BE2C (cell line): ENCODE measurements around the gene ZNF618.

ENCODE experiments used
- DNase-seq: peaks from one replicate; pipeline ENCODE4 v3.0.0-alpha.2; 2020
- H3K27me3 ChIP-seq: fragments of 250-450 bp; sonication (Bioruptor Pico); 2 replicates; pipeline ENCODE4 v1.5.1; 2020; ENCODE audit warnings: mild to moderate bottlenecking
- H3K36me3 ChIP-seq: fragments of 250-450 bp; sonication (Bioruptor Pico); 2 replicates; pipeline ENCODE4 v1.5.1; 2020; ENCODE audit warnings: mild to moderate bottlenecking
- H3K4me1 ChIP-seq: fragments of 250-450 bp; sonication (Bioruptor Pico); 2 replicates; pipeline ENCODE4 v1.5.1; 2020
- H3K4me3 ChIP-seq: 2 replicates; pipeline ENCODE4 v1.5.1; 2011; ENCODE audit warnings: low read depth, low read length
- H3K9me3 ChIP-seq: fragments of 250-450 bp; sonication (Bioruptor Pico); 2 replicates; pipeline ENCODE4 v1.5.1; 2020
- CTCF ChIP-seq: IDR thresholded peaks from 2 replicates; pipeline ENCODE4 v1.5.1; 2012; ENCODE audit warnings: mild to moderate bottlenecking, low read depth, low read length

The ZNF618 gene

GRCh38 chr9:113976915-113977314 is 100.8 kb downstream of the ZNF618 start:
- DNase-seq = no peak
- H3K4me3 ChIP-seq = no peak overlapping the region
- peaks cover 8% of the 10 kb centered on the region for H3K36me3 ChIP-seq
- H3K27me3 ChIP-seq = no peaks in the 10 kb centered on the region
- peaks cover 26% of the 10 kb centered on the region for H3K4me1 ChIP-seq
- no peaks in the 10 kb centered on the region for H3K9me3 ChIP-seq
- TF ChIP-seq CTCF = no peak

- Histone ChIP-seq H3K4me1 (peaks cover 25% of the 10 kb centered on the region), H3K9me3 (no peaks in the 10 kb centered on the region), H3K27me3 (no peaks in the 10 kb centered on the region), H3K4me3 (no peak overlapping the region; the same call in 1 of the 2 replicates), H3K36me3 (peaks cover 8% of the 10 kb centered on the region)
- TF ChIP-seq CTCF = no peak
- DNase-seq = peak; percentile 82
Measured at GRCh38 chr9:113978725-113979342, 102.7 kb downstream of the ZNF618 start.

GRCh38 chr9:113979343-113980127 is 103.4 kb downstream of the ZNF618 start:
- peaks cover 12% of the 10 kb centered on the region for H3K36me3 ChIP-seq
- no peaks in the 10 kb centered on the region for H3K27me3 ChIP-seq
- DNase-seq = no peak

GRCh38 chr9:113984639-113985380 is 108.7 kb downstream of the ZNF618 start:
- DNase-seq = no peak
- Histone ChIP-seq H3K4me1 (peaks cover 22% of the 10 kb centered on the region), H3K4me3 (no peak overlapping the region), H3K36me3 (peaks cover 36% of the 10 kb centered on the region), H3K9me3 (no peaks in the 10 kb centered on the region), H3K27me3 (no peaks in the 10 kb centered on the region)
- TF ChIP-seq CTCF = no peak

More at GRCh38 chr9:113979343-113980127, 103.4 kb downstream of the ZNF618 start:
- peaks cover 22% of the 10 kb centered on the region for H3K4me1 ChIP-seq
- H3K9me3 ChIP-seq = no peaks in the 10 kb centered on the region
- TF ChIP-seq CTCF = no peak
- H3K4me3 ChIP-seq = no peak overlapping the region; the same call in 1 of the 2 replicates

- Histone ChIP-seq H3K9me3 (no peaks in the 10 kb centered on the region), H3K36me3 (peaks cover 42% of the 10 kb centered on the region), H3K4me1 (peaks cover 12% of the 10 kb centered on the region), H3K27me3 (no peaks in the 10 kb centered on the region), H3K4me3 (no peak overlapping the region)
- no peak for DNase-seq
- TF ChIP-seq CTCF = no peak
Measured at GRCh38 chr9:113985968-113986585, 110.0 kb downstream of the ZNF618 start.
